ENCODE measurements around the gene RBMX. TPM values are rescaled to one million over a fixed set of nuclear protein-coding genes. Genes with fewer than 3 reads are reported as not detected.

Gene RBMX
- total RNA-seq, 1 donor from 2014 or later = 133 TPM

- no peak overlapping the region for H3K4me3 Mint-ChIP-seq (ENCODE audit: unreplicated experiment)
- H3K4me1 Mint-ChIP-seq (ENCODE audit: low read depth, unreplicated experiment) = peaks cover 2% of the 10 kb centered on the region
- H3K4me1 ChIP-seq (ENCODE audit: insufficient read depth, low read length) = no peaks in the 10 kb centered on the region
- no peaks in the 10 kb centered on the region for H3K9me3 Mint-ChIP-seq (ENCODE audit: unreplicated experiment)
- peaks cover under 1% of the 10 kb centered on the region for H3K79me2 ChIP-seq (ENCODE audit: insufficient read depth, low read length)
- H3K9me3 ChIP-seq (ENCODE audit: insufficient read depth, low read depth, low read length) = no peaks in the 10 kb centered on the region
- H3K27ac ChIP-seq (ENCODE audit: low read depth, low read length) = no peak overlapping the region
- no peak overlapping the region for H3K9ac ChIP-seq (ENCODE audit: low read length)
- H3K27me3 Mint-ChIP-seq (ENCODE audit: low read depth, unreplicated experiment) = no peaks in the 10 kb centered on the region
- no peak overlapping the region for H3K4me2 ChIP-seq (ENCODE audit: low read length)
- H3K36me3 Mint-ChIP-seq (ENCODE audit: low read depth, unreplicated experiment) = peaks cover 3% of the 10 kb centered on the region
- DNase-seq (ENCODE audit: low read depth) (no peak), FAIRE-seq (no peak)
- no peak overlapping the region for H2AFZ ChIP-seq (ENCODE audit: low read depth, low read length)
- H3K4me3 ChIP-seq (ENCODE audit: insufficient read depth, low read depth, low read length) = no peak overlapping the region
- H3K27ac Mint-ChIP-seq (ENCODE audit: unreplicated experiment) = no peak overlapping the region
- TF ChIP-seq EZH2 (IDR thresholded peaks at IDR 0.05; ENCODE audit: insufficient read depth, low read length) (no peak), CTCF (IDR thresholded peaks at IDR 0.05; ENCODE audit: insufficient read depth, low read depth, low read length) (no peak)
- peaks cover 4% of the 10 kb centered on the region for H4K20me1 ChIP-seq (ENCODE audit: insufficient read depth, low read length)
- H3K36me3 ChIP-seq (ENCODE audit: insufficient read depth, low read length) = peaks cover 16% of the 10 kb centered on the region
- no peaks in the 10 kb centered on the region for H3K27me3 ChIP-seq (ENCODE audit: insufficient read depth, low read length)
Observed at GRCh38 chrX:136861877-136862276, 18.6 kb downstream of the RBMX start.

GRCh38 chrX:136858007-136858756 is 22.3 kb downstream of the RBMX start:
- DNase-seq (ENCODE audit: low read depth) = no peak
- peak; percentile 37 for FAIRE-seq
- no peak overlapping the region for H3K27ac Mint-ChIP-seq (ENCODE audit: unreplicated experiment)

More at GRCh38 chrX:136858007-136858756, 22.3 kb downstream of the RBMX start:
- H3K4me2 ChIP-seq (ENCODE audit: low read length) = no peak overlapping the region
- no peaks in the 10 kb centered on the region for H4K20me1 ChIP-seq (ENCODE audit: insufficient read depth, low read length)
- H3K36me3 Mint-ChIP-seq (ENCODE audit: low read depth, unreplicated experiment) = peaks cover 4% of the 10 kb centered on the region
- peaks cover 6% of the 10 kb centered on the region for H3K36me3 ChIP-seq (ENCODE audit: insufficient read depth, low read length)
- no peaks in the 10 kb centered on the region for H3K9me3 Mint-ChIP-seq (ENCODE audit: unreplicated experiment)
- no peaks in the 10 kb centered on the region for H3K4me1 ChIP-seq (ENCODE audit: insufficient read depth, low read length)
- H3K9me3 ChIP-seq (ENCODE audit: insufficient read depth, low read depth, low read length) = no peaks in the 10 kb centered on the region
- no peak for TF ChIP-seq EZH2 (IDR thresholded peaks at IDR 0.05; ENCODE audit: insufficient read depth, low read length)
- no peak for TF ChIP-seq CTCF (IDR thresholded peaks at IDR 0.05; ENCODE audit: insufficient read depth, low read depth, low read length)
- H3K27me3 Mint-ChIP-seq (ENCODE audit: low read depth, unreplicated experiment) = no peaks in the 10 kb centered on the region
- no peak overlapping the region for H3K9ac ChIP-seq (ENCODE audit: low read length)
- H3K27ac ChIP-seq (ENCODE audit: low read depth, low read length) = no peak overlapping the region
- no peak overlapping the region for H2AFZ ChIP-seq (ENCODE audit: low read depth, low read length)
- no peak overlapping the region for H3K4me3 ChIP-seq (ENCODE audit: insufficient read depth, low read depth, low read length)
- H3K27me3 ChIP-seq (ENCODE audit: insufficient read depth, low read length) = no peaks in the 10 kb centered on the region
- H3K4me3 Mint-ChIP-seq (ENCODE audit: unreplicated experiment) = no peak overlapping the region
- no peaks in the 10 kb centered on the region for H3K79me2 ChIP-seq (ENCODE audit: insufficient read depth, low read length)
- peaks cover 2% of the 10 kb centered on the region for H3K4me1 Mint-ChIP-seq (ENCODE audit: low read depth, unreplicated experiment)

Data from astrocyte (in vitro differentiated cells and primary cell).